ENCODE measurements around the gene VCAM1.

Gene VCAM1

DNA sequence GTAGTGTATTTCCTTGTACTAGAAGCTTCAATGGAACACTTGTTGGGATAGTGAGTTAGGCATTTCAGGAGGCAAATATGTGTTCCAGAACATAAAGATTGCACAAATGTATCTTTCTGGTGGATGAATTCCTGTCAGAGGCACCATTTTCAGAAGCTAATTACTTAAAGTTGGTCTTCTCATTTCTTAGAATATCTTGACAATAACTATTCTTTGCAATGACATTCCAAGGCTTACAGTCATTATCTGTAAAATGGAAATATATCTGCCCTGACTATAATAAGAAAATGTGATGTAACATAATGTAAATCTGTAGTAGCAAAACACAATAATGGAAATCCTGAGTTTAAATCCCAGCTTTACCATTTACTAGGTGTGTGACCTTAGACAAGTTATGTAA is 2.7 kb downstream of the VCAM1 start:
- no peak for DNase-seq (ENCODE audit: low read depth)

DNA sequence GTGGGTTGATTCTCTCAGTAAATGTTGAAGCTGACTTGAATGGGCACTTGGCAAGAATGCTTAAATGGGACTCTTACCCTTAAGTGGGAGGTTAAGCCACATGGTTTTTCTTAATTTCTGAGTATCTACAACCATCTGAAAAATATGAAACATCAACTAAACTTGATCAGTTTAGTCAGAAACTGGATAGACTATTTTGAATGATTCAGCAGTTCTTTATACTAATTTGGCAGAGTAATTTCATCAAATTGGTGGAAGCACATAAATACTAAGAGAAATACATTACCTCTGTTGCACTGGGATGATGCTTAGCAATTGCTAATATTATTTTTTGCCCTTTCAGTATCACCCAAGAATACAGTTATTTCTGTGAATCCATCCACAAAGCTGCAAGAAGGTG is 4.7 kb downstream of the VCAM1 start:
- DNase-seq (ENCODE audit: low read depth) = no peak

DNA sequence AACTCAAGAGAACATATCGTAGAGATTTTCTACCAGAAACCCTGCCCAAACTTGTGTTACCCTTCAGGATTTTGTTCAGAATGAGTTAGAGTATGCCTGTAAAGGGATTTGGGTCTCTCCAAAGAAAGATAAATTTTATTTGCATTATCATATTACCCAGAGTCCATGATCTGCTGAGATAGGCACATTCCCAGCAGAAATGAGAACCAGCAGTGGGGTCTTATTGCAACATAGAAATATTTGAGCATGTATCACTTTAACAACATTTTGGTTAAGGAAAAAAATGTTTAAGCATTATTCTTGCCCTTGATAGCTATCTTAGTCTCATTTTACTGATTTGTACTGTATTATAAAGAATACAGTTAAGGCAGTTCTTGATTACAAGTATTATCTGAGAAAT is 10.6 kb downstream of the VCAM1 start:
- DNase-seq (ENCODE audit: low read depth) = peak; percentile 48

DNA sequence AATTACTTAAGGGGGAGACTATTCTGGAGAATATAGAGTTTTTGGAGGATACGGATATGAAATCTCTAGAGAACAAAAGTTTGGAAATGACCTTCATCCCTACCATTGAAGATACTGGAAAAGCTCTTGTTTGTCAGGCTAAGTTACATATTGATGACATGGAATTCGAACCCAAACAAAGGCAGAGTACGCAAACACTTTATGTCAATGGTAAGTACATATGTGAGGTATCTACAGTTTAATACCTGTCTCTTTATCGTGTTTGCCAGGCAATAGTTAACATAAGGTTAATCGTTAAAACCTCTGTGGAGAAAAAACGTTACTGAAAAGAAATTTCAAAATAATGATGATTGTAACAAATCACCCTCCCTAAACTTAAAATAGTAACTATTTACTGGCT is 11.8 kb downstream of the VCAM1 start:
- no peak for DNase-seq (ENCODE audit: low read depth)

DNA sequence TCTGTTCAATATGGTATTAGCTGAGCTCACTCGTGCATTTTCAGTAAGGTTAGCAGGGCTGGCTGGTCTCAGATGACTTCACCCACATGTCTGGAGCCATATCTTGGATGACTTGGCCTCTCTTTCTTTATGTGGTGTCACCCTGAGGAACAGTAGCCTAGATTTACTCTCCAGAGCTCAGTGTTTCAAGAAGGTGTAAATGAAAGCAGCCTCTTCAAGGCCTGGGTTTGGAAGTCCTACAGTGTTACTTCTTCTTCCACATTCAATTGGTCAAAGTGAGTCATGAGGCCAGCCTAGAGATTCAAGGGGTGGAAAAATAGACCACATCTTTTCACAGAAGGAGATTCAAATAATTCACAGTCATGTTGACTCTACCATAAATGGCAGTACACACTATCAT is 12.2 kb downstream of the VCAM1 start:
- DNase-seq (ENCODE audit: low read depth) = no peak

DNA sequence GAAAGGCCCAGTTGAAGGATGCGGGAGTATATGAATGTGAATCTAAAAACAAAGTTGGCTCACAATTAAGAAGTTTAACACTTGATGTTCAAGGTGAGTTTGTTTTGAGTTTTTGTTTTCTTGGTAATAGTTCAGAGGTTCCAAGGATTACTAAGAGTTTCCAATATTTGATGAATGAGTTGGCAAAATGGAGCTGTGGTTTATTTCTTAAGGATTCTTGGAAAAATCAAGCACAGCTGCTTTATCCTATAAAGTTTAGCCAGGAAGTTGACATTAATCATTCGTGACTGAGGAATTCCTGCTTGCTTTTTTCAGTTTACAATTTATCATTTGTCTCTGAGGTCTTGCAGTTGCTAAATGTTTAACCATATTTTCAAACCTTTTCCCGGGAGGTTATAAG is 15.1 kb downstream of the VCAM1 start:
- DNase-seq (ENCODE audit: low read depth) = peak; percentile 32

DNA sequence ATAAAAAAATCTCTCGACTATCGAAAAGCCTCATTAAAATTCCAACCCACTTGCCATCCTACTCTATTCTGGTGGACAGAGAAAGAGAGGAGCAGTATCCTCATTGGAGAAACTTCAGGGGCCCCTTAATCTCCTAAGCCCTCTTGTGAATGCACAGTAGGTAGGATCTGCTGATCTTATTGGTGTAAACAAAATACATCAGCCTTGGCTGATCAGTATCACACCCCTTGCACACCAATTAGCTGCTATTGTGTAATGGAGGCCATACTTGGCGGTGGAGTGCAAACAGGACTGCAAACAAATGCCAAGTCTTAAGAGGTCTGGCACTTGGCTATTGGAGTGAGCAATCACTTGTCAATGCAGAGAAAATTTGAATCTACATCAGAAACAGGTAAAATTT is 15.7 kb downstream of the VCAM1 start:
- DNase-seq (ENCODE audit: low read depth) = no peak

DNA sequence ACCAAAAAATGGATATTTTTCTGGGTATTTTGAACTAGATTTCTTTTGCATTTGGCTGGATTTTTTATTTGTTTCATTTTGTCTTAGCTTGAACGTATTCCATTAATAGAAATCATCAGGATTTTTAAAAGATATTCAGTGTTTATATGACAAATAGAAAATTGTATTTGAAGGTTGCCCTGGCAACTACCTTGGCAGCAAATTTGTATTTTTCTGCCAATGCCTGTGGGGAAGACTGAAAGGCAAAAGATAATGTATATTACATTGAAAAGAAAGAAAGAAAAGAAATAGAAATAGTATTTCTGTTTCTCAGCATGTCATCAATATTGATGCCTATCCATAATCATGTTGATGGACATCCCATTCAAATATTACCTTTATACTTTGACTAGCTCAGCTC is 16.8 kb downstream of the VCAM1 start:
- peak; percentile 40 for DNase-seq (ENCODE audit: low read depth)

DNA sequence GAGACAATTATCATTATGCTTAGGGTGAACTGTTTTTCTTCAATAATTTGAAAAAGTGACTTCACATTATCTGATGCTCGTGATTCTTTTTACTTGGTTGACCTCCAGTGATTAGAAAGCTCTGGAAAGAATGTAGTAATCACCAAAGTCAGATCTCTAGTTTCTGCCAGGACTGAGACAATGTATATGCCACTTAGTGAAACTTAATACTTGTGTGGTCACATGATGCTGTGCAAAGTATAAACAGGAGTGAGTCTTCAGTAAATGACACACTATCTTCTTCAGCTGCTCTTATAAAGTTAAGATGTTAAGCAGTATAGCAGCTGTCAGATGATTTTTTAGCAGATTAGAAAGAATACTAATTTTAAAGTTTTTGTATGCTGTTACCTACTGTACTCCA is 17.2 kb downstream of the VCAM1 start:
- DNase-seq (ENCODE audit: low read depth) = peak; percentile 79

DNA sequence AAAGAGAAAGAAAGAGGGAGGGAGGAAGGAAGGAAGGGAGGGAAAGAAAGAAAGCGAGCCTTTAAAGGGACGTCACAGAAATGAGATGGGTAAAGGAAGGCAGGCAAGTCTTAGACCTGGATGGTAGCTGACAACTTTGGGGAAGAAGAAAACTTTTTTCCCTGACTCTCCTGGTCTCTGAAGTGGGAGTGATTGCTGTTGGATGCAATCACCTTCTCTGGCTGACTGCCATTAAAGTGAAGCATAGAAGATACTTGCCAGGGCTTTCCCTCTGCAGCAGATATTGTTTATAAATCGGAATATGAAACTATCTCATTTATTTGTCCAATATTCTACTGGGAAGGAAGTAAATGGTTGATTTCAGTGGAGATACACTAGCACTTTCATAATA is 27.0 kb downstream of the VCAM1 start:
- no peak for DNase-seq (ENCODE audit: low read depth)

DNA sequence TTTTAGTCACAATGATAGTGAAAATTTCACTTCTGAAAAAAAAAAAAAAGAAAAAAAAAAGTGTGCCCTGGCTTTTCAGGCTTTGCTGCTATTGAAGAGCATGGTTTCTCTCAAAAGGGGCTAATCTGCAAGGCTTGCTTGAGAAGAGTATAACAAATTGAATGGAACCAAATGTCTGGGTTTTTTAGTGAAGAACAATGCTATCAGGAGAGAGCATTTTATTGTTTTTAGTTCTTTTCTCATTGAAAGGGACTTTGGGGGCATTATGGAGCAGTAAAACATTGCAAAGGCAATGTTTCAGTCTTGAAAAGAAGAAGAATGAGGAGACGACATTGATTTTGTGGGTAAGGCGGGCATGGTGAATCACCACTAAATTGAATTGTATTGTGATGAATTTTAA is 28.2 kb downstream of the VCAM1 start:
- no peak for DNase-seq (ENCODE audit: low read depth)

DNA sequence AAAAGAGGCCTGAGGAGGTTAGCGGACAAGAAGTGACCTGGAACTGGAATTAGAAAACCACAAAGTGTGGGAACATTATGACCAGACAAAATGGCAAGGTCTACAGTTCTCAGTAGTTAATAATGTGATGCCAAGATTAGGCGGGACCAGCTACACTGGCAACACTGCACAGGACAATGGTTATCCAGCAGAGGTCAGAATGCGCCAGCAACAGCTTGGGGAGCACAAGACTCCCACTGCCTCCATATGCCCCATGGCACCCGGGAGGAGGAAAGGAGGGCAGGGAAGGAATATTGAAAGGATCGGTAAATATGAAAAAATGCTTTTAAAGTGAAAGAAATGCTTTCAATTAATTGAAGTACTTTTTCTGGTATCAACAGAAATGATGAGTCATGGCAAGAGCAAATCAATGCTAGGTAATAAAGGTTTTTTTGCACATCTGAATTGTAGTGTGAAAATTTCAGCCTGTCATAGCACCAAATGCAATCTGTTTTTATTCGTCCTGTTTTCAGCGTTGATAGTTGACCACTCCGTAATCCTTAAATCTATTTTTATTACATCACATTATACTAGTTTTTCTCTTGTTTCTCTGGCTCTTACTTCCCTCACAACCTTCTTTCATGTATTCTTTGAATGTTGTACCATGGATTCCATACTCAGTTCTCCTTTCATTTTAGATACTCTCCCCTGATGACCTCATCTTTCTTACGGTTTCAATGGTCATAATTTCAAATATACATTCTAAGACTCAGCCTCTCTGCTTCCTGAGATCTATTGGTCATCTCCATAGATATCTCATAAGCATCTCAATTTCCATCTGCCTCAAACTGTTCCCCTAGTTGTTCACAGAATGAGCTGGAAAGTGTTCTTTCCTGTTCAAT is 30.7 kb downstream of the VCAM1 start:
- no peak for DNase-seq (ENCODE audit: low read depth)

DNA sequence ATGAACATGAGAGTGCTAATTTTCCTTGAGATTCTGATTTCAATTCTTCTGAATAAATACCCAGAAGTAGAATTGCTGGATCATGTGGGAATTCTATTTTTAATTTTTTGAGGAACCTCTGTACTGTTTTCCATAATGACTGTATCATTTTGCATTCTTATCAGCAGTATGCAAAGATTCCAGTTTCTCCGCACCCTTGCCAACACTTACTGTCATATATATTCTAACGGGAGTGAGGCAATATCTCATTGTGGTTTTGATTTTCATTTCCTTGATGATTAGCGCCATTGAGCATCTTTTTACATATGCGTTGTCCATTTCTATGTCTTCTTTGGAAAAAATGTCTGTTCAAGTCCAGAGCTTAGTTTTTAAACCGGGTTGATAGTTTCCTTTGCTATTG is 33.2 kb downstream of the VCAM1 start:
- DNase-seq (ENCODE audit: low read depth) = no peak

DNA sequence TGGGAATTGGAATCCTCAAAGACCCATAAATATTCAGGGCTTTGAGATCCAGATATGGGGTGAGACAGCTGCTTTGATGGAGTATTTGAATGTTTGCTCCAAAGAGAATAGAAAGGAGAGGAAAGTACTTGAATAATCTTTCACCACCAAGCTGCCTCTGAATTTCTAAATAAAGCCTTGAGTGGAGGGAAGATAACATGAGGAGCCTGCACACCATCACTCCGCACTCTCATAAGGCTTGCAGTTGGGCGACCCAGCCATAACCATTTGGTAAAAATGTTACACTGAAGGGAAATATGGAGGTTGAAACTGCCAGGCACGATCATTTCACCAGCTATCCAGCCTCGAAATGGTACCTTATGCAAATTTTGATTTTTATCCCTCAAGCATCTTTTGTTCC is 38.4 kb downstream of the VCAM1 start:
- DNase-seq (ENCODE audit: low read depth) = no peak

DNA sequence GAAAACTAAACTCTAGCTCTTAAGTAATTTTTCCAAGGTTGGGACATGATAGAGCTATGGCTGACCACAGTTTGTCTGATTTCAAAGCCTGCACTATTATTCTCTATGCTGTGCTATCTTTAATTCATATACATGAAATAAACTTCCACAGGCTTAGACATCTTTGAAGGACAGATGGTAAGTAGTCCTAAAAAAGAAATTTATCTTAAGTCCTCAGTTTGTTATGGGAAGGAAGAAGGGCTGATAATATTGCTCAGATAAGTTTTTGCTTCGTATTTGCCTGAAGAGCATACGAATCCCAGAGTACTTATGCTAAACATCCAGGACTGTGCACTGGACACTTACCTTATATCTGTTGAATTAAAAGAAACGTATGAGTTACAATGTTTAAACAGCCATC is 39.6 kb downstream of the VCAM1 start:
- no peak for DNase-seq (ENCODE audit: low read depth)

DNA sequence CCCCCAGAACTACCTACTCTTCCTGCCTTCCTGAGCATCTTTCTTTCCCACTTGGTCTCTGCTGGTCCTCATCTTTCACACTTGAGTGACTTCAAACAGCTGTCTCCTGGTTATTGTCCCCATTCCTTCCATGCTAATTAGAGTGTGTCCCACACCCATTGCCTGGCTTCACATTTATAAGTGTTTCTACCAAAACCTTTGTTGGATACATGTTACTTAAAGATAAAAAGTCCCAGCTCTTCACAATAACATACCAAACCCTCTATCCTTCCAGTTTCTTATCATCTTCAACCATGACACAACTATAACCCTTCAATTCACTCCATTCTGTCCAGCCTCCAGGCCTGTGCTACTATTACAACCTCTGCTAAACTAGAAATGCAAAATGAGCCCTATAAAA is 41.0 kb downstream of the VCAM1 start:
- DNase-seq (ENCODE audit: low read depth) = no peak

DNA sequence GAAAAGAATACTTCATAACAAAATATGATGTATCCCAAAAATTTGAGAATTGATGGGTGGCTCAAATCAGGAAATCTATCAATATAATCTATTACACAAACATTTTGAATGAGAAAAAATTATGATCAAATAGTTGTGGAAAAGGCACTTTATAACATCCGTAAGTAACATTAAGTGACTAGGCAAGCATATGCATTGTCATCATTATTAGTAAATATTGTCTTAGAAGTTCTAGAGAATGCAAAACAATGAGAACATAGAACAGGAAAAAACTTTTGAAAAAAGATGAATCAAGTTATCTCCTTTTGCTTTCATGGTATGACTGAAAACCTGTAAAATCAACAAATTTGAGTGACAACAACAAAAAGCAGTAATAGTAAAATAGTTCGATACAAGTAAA is 42.9 kb downstream of the VCAM1 start:
- no peak for DNase-seq (ENCODE audit: low read depth)

DNA sequence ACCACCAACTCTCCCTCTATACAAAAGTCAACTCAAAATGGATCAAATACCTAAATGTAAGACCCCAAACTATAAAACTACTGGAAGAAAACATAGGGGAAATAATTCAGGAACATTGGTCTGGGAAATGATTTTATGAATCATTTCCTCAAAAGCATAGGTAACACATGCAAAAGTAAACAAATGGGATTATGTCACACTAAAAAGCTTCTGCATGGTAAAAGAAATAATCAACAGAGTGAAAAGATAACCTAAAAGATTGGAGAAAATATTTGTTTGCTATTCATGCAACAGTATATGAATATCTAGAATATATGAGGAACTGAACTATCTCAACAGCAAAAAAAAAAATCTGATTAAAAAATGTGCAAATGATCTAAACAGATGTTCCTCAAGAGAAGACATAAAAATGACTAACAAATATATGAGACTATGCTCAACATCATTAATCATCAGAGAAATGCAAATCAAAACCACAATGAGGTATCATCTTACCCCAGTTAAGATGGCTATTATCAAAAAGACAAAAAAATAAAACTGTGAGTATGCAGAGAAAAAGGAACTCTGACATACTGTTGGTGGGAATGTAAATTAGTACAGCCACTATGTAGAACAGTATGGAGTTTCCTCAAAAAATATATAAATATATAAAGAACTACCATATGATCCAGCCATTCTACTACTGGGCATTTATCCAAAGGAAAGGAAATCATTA is 47.8 kb downstream of the VCAM1 start:
- DNase-seq (ENCODE audit: low read depth) = peak; percentile 39

DNA sequence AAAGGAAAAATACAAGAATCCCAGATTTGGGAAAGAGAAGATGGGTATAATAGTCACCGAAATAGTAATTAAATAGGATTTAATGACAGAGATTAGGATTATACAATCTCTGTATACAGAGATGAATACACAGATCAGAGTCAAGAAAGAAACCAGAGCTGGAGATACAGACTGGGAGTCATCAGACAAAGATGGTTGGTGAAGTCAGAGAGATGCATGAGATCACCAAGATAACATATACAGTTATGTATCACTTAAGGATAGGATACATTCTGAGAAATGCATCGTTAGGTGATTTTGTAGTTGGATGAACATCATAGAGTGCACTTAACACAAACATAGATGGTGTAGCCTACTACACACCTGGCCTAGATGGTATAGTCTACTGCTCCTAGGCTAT is 49.8 kb downstream of the VCAM1 start:
- DNase-seq (ENCODE audit: low read depth) = no peak

DNA sequence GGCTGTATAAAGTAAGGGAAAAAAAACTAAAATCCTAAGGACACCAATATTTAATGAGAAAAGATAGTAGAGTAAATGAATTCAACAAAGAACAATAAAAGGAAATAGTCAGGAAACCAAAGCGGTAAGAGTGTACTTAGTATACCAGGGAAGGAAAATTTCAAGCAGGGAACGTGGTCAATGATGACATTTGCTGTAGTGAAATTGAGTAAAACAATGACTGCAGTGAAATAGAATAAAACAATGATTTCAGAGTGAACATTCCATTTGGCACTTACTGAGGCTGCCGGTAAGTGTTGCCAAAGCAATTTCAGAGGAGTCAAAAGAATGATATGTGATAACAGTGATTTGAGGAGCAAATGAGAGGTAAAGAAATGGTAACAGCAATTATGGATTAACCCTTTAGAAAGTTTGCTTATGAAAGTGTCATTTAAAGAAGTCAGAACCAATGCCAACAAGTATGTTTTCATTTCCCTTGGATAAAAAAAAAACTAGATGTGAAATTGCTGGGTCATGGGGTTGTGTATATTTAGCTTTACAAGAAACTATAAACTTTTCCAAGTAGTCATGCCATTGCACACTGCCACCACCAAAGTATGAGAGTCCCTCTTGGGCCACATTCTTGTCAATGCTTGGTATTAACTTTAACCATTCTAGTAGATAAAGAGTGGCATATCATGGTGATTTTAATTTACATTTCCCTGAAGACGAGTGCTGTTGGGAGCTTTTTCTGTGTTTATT is 50.5 kb downstream of the VCAM1 start:
- no peak for DNase-seq (ENCODE audit: low read depth)

DNA sequence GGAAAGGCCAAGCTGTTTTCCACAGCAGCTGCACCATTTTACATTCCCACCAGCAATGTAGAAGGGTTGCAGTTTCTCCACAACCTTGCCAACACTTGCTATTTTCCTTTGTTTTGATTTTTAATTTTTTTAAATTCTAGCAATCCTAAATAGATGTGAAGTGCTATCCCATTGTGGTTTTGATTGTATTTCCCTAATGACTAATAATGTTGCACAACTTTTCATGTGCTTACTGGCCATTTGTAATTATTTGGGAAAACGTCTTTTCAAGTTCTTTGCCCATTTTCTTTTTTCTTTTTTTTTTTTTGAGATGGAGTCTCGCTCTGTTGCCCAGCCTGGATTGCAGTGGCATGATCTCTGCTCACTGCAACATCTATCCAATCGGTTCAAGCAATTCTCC is 53.9 kb downstream of the VCAM1 start:
- peak; percentile 18 for DNase-seq (ENCODE audit: low read depth)

DNA sequence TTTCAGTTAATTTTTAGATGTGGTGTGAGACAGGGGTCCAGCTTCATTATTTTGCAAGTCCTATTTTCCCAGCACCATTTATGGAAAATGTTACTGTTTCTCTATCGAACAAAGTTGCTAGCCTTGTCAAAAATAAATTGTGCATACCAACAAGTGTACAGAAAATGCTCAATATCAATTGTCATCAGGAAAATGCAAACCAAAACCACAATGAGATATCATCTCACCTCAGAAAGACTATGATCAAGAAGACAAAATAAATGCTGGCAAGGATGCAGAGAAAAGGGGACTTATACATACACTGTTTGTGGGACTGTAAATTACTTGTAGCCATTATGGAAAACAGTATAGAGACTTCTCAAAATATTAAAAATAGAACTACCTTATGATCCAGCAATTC is 54.8 kb downstream of the VCAM1 start:
- no peak for DNase-seq (ENCODE audit: low read depth)

DNA sequence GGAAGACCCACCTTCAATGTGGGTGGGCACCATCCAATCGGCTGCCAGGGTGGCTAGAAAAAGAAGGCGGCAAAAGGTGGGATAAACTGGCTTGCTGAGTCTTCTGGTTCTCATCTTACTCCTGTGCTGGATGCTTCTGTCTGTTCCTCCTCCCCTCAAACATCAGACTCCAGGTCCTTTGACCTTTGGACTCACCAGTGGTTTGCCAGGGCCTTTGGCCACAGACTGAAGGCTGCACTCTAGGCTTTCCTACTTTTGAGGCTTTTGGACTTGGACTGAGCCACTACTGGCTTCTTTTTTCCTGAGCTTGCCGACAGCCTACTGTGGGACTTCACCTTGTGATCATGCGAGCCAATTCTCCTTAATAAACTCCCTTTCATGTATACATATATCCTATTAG is 55.9 kb downstream of the VCAM1 start:
- DNase-seq (ENCODE audit: low read depth) = no peak

Measured in iris pigment epithelial cell (primary cell).